Mesendoderm (in vitro differentiated cells): ENCODE data around the gene ASIP.
"Not testable (repeated sequence)": the region's sequence is repeated elsewhere in the genome, so short reads cannot be mapped to it uniquely, and the experiment has no call there.

Source experiments
- DNase-seq: peaks from one replicate; pipeline ENCODE4 v3.0.0; 2013
- H2AK5ac ChIP-seq: 2 replicates; pipeline ENCODE4 v1.6.1; 2013; ENCODE audit warnings: low read length, inconsistent platforms
- H2BK120ac ChIP-seq: 2 replicates; pipeline ENCODE4 v1.6.1; 2013; ENCODE audit warnings: low read depth, mild to moderate bottlenecking, low read length, moderate library complexity, mixed read lengths
- H2BK15ac ChIP-seq: replicated peaks from 2 replicates; pipeline ENCODE4 v1.6.1; 2013; ENCODE audit warnings: low read depth, mild to moderate bottlenecking, moderate library complexity
- H2BK5ac ChIP-seq: 2 replicates; pipeline ENCODE4 v1.6.1; 2013; ENCODE audit warnings: low read length, inconsistent platforms
- H3K18ac ChIP-seq: 2 replicates; pipeline ENCODE4 v1.6.1; 2013; ENCODE audit warnings: mild to moderate bottlenecking, low read length, mixed read lengths
- H3K23ac ChIP-seq: one replicate; pipeline ENCODE4 v1.6.1; 2013; ENCODE audit warnings: low read length
- H3K27ac ChIP-seq: 2 replicates; pipeline ENCODE4 v1.5.1; 2013; ENCODE audit warnings: low read depth, mild to moderate bottlenecking, inconsistent platforms, low read length, moderate library complexity
- H3K27me3 ChIP-seq: 2 replicates; pipeline ENCODE4 v1.6.1; 2013; ENCODE audit warnings: low read length, control low read depth, mild to moderate bottlenecking, inconsistent platforms; ENCODE audit not compliant: insufficient read depth, poor library complexity
- H3K36me3 ChIP-seq: 2 replicates; pipeline ENCODE4 v1.6.1; 2013; ENCODE audit warnings: low read length, inconsistent platforms; ENCODE audit not compliant: control insufficient read depth, insufficient read depth
- H3K4ac ChIP-seq: one replicate; pipeline ENCODE4 v1.6.1; 2013; ENCODE audit warnings: low read depth, mild to moderate bottlenecking, low read length, moderate library complexity
- H3K4me1 ChIP-seq: 2 replicates; pipeline ENCODE4 v1.6.1; 2013; ENCODE audit warnings: low read depth, low read length, inconsistent platforms; ENCODE audit not compliant: control insufficient read depth
- H3K4me2 ChIP-seq: 2 replicates; pipeline ENCODE4 v1.6.1; 2013; ENCODE audit warnings: low read length
- H3K4me3 ChIP-seq: 2 replicates; pipeline ENCODE4 v1.5.1; 2013; ENCODE audit warnings: mild to moderate bottlenecking, low read length
- H3K56ac ChIP-seq: one replicate; pipeline ENCODE4 v1.6.1; 2013; ENCODE audit warnings: low read length
- H3K79me1 ChIP-seq: 2 replicates; pipeline ENCODE4 v1.6.1; 2013; ENCODE audit warnings: low read length, inconsistent platforms
- H3K79me2 ChIP-seq: 2 replicates; pipeline ENCODE4 v1.6.1; 2013; ENCODE audit warnings: mild to moderate bottlenecking, low read length; ENCODE audit not compliant: control insufficient read depth, insufficient read depth
- H3K9ac ChIP-seq: 2 replicates; pipeline ENCODE4 v1.6.1; 2013; ENCODE audit warnings: low read length, inconsistent platforms
- H4K5ac ChIP-seq: one replicate; pipeline ENCODE4 v1.6.1; 2013; ENCODE audit warnings: low read length
- H4K8ac ChIP-seq: one replicate; pipeline ENCODE4 v1.6.1; 2013; ENCODE audit warnings: low read depth, mild to moderate bottlenecking, control low read depth, low read length, moderate library complexity
- WGBS: extraction: QIAGEN DNeasy Blood & Tissue Kit; methylation state at CpG from one replicate; pipeline ENCODE4 v1.1.7; 2013; ENCODE audit warnings: low lambda C conversion rate, missing lambda C conversion rate; ENCODE audit not compliant: insufficient coverage; ENCODE audit errors: extremely low coverage; 5-methylcytosine and 5-hydroxymethylcytosine counted together

The ASIP gene

GRCh38 chr20:34295284-34295683 lies 54.1 kb downstream of the ASIP start:
- no peak overlapping the region for H2BK15ac ChIP-seq
- no peak overlapping the region for H3K4me3 ChIP-seq
- no peak overlapping the region for H3K56ac ChIP-seq
- no peak overlapping the region for H3K23ac ChIP-seq
- H3K9ac ChIP-seq = no peak overlapping the region
- H2BK5ac ChIP-seq = no peak overlapping the region
- peaks cover 29% of the 10 kb centered on the region for H3K79me1 ChIP-seq
- H3K4ac ChIP-seq = no peak overlapping the region
- H4K8ac ChIP-seq = no peak overlapping the region
- no peak overlapping the region for H3K4me2 ChIP-seq
- H3K18ac ChIP-seq = no peak overlapping the region
- H3K79me2 ChIP-seq = peaks cover 49% of the 10 kb centered on the region
- H2BK120ac ChIP-seq = no peak overlapping the region
- no peak overlapping the region for H2AK5ac ChIP-seq
- H3K27me3 ChIP-seq = no peaks in the 10 kb centered on the region
- H3K4me1 ChIP-seq = no peaks in the 10 kb centered on the region
- peaks cover 33% of the 10 kb centered on the region for H3K36me3 ChIP-seq
- H3K27ac ChIP-seq = no peak overlapping the region
- no peak overlapping the region for H4K5ac ChIP-seq
- DNase-seq = no peak
- no CpG with 5 or more reads among the region's 24 CpGs for WGBS

- H3K36me3 ChIP-seq = peaks cover 23% of the 10 kb centered on the region
- no peak overlapping the region for H3K56ac ChIP-seq
- H4K5ac ChIP-seq = no peak overlapping the region
- H2AK5ac ChIP-seq = no peak overlapping the region
- no peak overlapping the region for H3K9ac ChIP-seq
- no peak overlapping the region for H3K4me3 ChIP-seq
- no peak overlapping the region for H3K23ac ChIP-seq
- no peak overlapping the region for H3K27ac ChIP-seq
- no peak overlapping the region for H4K8ac ChIP-seq
- no peak overlapping the region for H2BK5ac ChIP-seq
- no peak overlapping the region for H3K4ac ChIP-seq
- peaks cover 31% of the 10 kb centered on the region for H3K79me1 ChIP-seq
- H3K4me1 ChIP-seq = peaks cover 4% of the 10 kb centered on the region
- no CpG with 5 or more reads among the region's 3 CpGs for WGBS
- peaks cover 61% of the 10 kb centered on the region for H3K79me2 ChIP-seq
- no peak overlapping the region for H2BK15ac ChIP-seq
- H3K18ac ChIP-seq = no peak overlapping the region
- H3K4me2 ChIP-seq = no peak overlapping the region
- H2BK120ac ChIP-seq = no peak overlapping the region
- no peak for DNase-seq
- no peaks in the 10 kb centered on the region for H3K27me3 ChIP-seq
Observed at GRCh38 chr20:34296468-34296867, 55.2 kb downstream of the ASIP start.

- H2AK5ac ChIP-seq, H3K4me2 ChIP-seq, H3K4me1 ChIP-seq, H3K18ac ChIP-seq, H3K27ac ChIP-seq, H3K56ac ChIP-seq, H2BK120ac ChIP-seq, H3K23ac ChIP-seq, H3K36me3 ChIP-seq, H3K4me3 ChIP-seq, H3K4ac ChIP-seq, H2BK15ac ChIP-seq, H4K8ac ChIP-seq, H2BK5ac ChIP-seq, H3K9ac ChIP-seq, DNase-seq, H4K5ac ChIP-seq, H3K27me3 ChIP-seq: not testable (repeated sequence)
- no CpG with 5 or more reads among the region's 15 CpGs for WGBS
- H3K79me2 ChIP-seq = peaks cover 74% of the 10 kb centered on the region
- H3K79me1 ChIP-seq = peaks cover 30% of the 10 kb centered on the region
Observed at GRCh38 chr20:34298294-34298784, 57.1 kb downstream of the ASIP start.

- Histone ChIP-seq H2BK5ac (no peak overlapping the region), H2AK5ac (no peak overlapping the region), H3K79me1 (peaks cover 21% of the 10 kb centered on the region), H3K18ac (no peak overlapping the region), H2BK120ac (no peak overlapping the region), H3K4me1 (peaks cover 6% of the 10 kb centered on the region), H3K36me3 (no peaks in the 10 kb centered on the region), H3K56ac (no peak overlapping the region), H4K8ac (no peak overlapping the region), H3K27me3 (no peaks in the 10 kb centered on the region), H2BK15ac (no peak overlapping the region), H3K4ac (no peak overlapping the region), H3K9ac (no peak overlapping the region), H3K79me2 (peaks cover 66% of the 10 kb centered on the region), H3K27ac (no peak overlapping the region), H3K4me2 (no peak overlapping the region), H3K4me3 (no peak overlapping the region), H4K5ac (no peak overlapping the region), H3K23ac (no peak overlapping the region)
- WGBS = no CpG with 5 or more reads among the region's 11 CpGs
- no peak for DNase-seq
Observed at GRCh38 chr20:34299556-34300255, 58.5 kb downstream of the ASIP start.

GRCh38 chr20:34300256-34300806 lies 59.1 kb downstream of the ASIP start:
- Histone ChIP-seq H2BK120ac (no peak overlapping the region), H3K79me1 (peaks cover 16% of the 10 kb centered on the region), H3K23ac (no peak overlapping the region), H3K4me1 (peaks cover 6% of the 10 kb centered on the region), H3K4me3 (no peak overlapping the region), H4K5ac (no peak overlapping the region), H3K9ac (peak overlapping the region; percentile 6), H3K4ac (no peak overlapping the region), H2BK15ac (no peak overlapping the region), H3K18ac (no peak overlapping the region), H3K56ac (no peak overlapping the region), H2AK5ac (no peak overlapping the region), H4K8ac (no peak overlapping the region), H3K27ac (no peak overlapping the region), H3K79me2 (peaks cover 60% of the 10 kb centered on the region), H3K36me3 (no peaks in the 10 kb centered on the region), H2BK5ac (no peak overlapping the region), H3K27me3 (no peaks in the 10 kb centered on the region), H3K4me2 (no peak overlapping the region)
- DNase-seq = no peak
- no CpG with 5 or more reads among the region's 3 CpGs for WGBS
